HepG2 (cell line): ENCODE data around the gene DHRS1. TPM values are rescaled to one million over a fixed set of nuclear protein-coding genes. Genes with fewer than 3 reads are reported as not detected.
"Not testable (repeated sequence)": the region's sequence is repeated elsewhere in the genome, so short reads cannot be mapped to it uniquely, and the experiment has no call there.

Experiments
- ARID5B ChIP-seq: IDR thresholded peaks from 2 replicates; pipeline ENCODE4 v1.4.0; 2020; ENCODE audit warnings: mild to moderate bottlenecking, missing genetic modification reagents
- ATF2 ChIP-seq: sonication (generic); formaldehyde crosslinking; IDR thresholded peaks from 2 replicates; pipeline ENCODE4 v1.4.0; 2020; ENCODE audit warnings: missing genetic modification reagents
- ATF3 ChIP-seq: sonication (generic); formaldehyde crosslinking; IDR thresholded peaks from 2 replicates; pipeline ENCODE4 v1.4.0; 2020; ENCODE audit warnings: missing genetic modification reagents
- CEBPG ChIP-seq: IDR thresholded peaks from 2 replicates; pipeline ENCODE4 v1.6.1; 2016
- CREB1 ChIP-seq, 2 experiments: fragments of 450-650 bp in 1 of 2; IDR thresholded peaks; 2 replicates each; pipeline ENCODE4 v1.6.1; 2016 to 2017; ENCODE audit warnings: control low read depth in 1 of 2, mild to moderate bottlenecking in 1 of 2, missing compliant biosample characterization in 1 of 2, missing genetic modification characterization in 1 of 2
- CTCF ChIP-seq: sonication (generic); formaldehyde crosslinking; IDR thresholded peaks from 2 replicates; pipeline ENCODE4 v1.5.0; 2020; ENCODE audit warnings: mild to moderate bottlenecking, missing genetic modification reagents, moderate library complexity
- FOSL2 ChIP-seq: sonication (generic); formaldehyde crosslinking; IDR thresholded peaks from 2 replicates; pipeline ENCODE4 v1.4.0; 2020; ENCODE audit warnings: missing genetic modification reagents
- GATAD1 ChIP-seq: IDR thresholded peaks from 2 replicates; pipeline ENCODE4 v1.6.1; 2016; ENCODE audit warnings: missing genetic modification reagents, missing compliant biosample characterization
- GATAD2A ChIP-seq: IDR thresholded peaks from 2 replicates; pipeline ENCODE4 v1.6.1; 2016
- ISL2 ChIP-seq: sonication (generic); formaldehyde crosslinking; IDR thresholded peaks from 2 replicates; pipeline ENCODE4 v1.5.0; 2020; ENCODE audit warnings: missing genetic modification reagents
- KDM2A ChIP-seq: sonication (generic); formaldehyde crosslinking; IDR thresholded peaks from 2 replicates; pipeline ENCODE4 v1.4.0; 2020; ENCODE audit warnings: low read depth, missing genetic modification reagents, borderline replicate concordance
- NFKB2 ChIP-seq: sonication (generic); formaldehyde crosslinking; IDR thresholded peaks from 2 replicates; pipeline ENCODE4 v1.4.0; 2020; ENCODE audit warnings: missing genetic modification reagents, borderline replicate concordance
- RAD21 ChIP-seq: fragments of 450-650 bp; formaldehyde crosslinking; IDR thresholded peaks from 2 replicates; pipeline ENCODE4 v1.5.0; 2020; ENCODE audit warnings: mild to moderate bottlenecking
- SALL1 ChIP-seq: sonication (generic); formaldehyde crosslinking; IDR thresholded peaks from 2 replicates; pipeline ENCODE4 v1.8.0; 2022; ENCODE audit warnings: mild to moderate bottlenecking, missing genetic modification reagents
- SMC3 ChIP-seq: IDR thresholded peaks from 2 replicates; pipeline ENCODE4 v1.6.1; 2011; ENCODE audit warnings: low read length, improper control_type of control experiment
- STAG1 ChIP-seq: sonication (generic); formaldehyde crosslinking; IDR thresholded peaks from 2 replicates; pipeline ENCODE4 v1.4.0; 2020; ENCODE audit warnings: missing genetic modification reagents
- ZFY ChIP-seq: sonication (generic); formaldehyde crosslinking; IDR thresholded peaks from 2 replicates; pipeline ENCODE4 v1.4.0; 2020; ENCODE audit warnings: missing genetic modification reagents
- ZNF547 ChIP-seq: sonication (generic); formaldehyde crosslinking; IDR thresholded peaks from 2 replicates; pipeline ENCODE4 v1.5.1; 2020; ENCODE audit warnings: mild to moderate bottlenecking, missing genetic modification reagents
- ZNF687 ChIP-seq: sonication (generic); formaldehyde crosslinking; IDR thresholded peaks from 2 replicates; pipeline ENCODE4 v1.5.1; 2020; ENCODE audit warnings: mild to moderate bottlenecking, missing genetic modification reagents, moderate library complexity
- polyA plus RNA-seq, 8 experiments: library from polyadenylated mRNA; depleted of rRNA in 3 of 8; stranded (reverse) in 7 of 8; unstranded in 1 of 8; fragments of >200 nt; fragmentation: Illumina TruSeq in 4 of 8; extraction: Trizol in 4 of 8; gene quantifications; 2 replicates each; pipeline versions ENCODE4 v1.2.1 to v1.2.3, GENCODE V29; 2011 to 2016; ENCODE audit warnings: low read depth in 4 of 8, missing spikeins in 1 of 8, mixed read lengths in 1 of 8; ENCODE audit not compliant: insufficient read depth in 1 of 8
- total RNA-seq, 5 experiments: library from RNA; depleted of rRNA; stranded (reverse); fragments of >200 nt; fragmentation: Illumina TruSeq; extraction: Trizol; gene quantifications; 2 replicates each; pipeline ENCODE4 v1.2.3, GENCODE V29; 2016; ENCODE audit warnings: low read depth in 1 of 5

DHRS1 gene
- total and polyA plus RNA-seq, 2 of the 13 experiments (the other 11 are each of a cell fraction or from before 2014, with no cell fraction given) = 49.8 to 60.8 TPM

GRCh38 chr14:24327914-24328313 is 28.3 kb upstream of the DHRS1 start (continued):
- TF ChIP-seq ATF3 (CRISPR knock-in tag) = peak; percentile 38; the same call in 1 of the 2 replicates
- TF ChIP-seq NFKB2 = 0 out of 2 replicates have a peak, but pooled peaks have one; percentile 57
- TF ChIP-seq CEBPG (CRISPR knock-in tag) = 0 out of 2 replicates have a peak, but pooled peaks have one; percentile 6
- peak; percentile 14; the same call in 1 of the 2 replicates for TF ChIP-seq ZFY (CRISPR knock-in tag)
- TF ChIP-seq ATF2 (CRISPR knock-in tag) = peak; percentile 30; the same call in 1 of the 2 replicates
- peak; percentile 89 for TF ChIP-seq CTCF (CRISPR knock-in tag)
- 0 out of 2 replicates have a peak, but pooled peaks have one; percentile 64 for TF ChIP-seq ZNF547
- peak; percentile 90 for TF ChIP-seq KDM2A
- peak; percentile 33; the same call in 1 of the 2 replicates for TF ChIP-seq ARID5B (CRISPR knock-in tag)
- peak; percentile 21; the same call in 1 of the 2 replicates for TF ChIP-seq GATAD1 (CRISPR knock-in tag)
- peak; percentile 19; the same call in 1 of the 2 replicates for TF ChIP-seq SMC3
- peak; percentile 81 for TF ChIP-seq STAG1 (CRISPR knock-in tag)
- 0 out of 2 replicates have a peak, but pooled peaks have one; percentile 24 for TF ChIP-seq GATAD2A (CRISPR knock-in tag)
- peak; percentile 79 for TF ChIP-seq CREB1 (IDR thresholded peaks at IDR 0.05)
- TF ChIP-seq CREB1 (CRISPR knock-in tag; IDR thresholded peaks at IDR 0.05) = not testable (repeated sequence)
- 0 out of 2 replicates have a peak, but pooled peaks have one; percentile 21 for TF ChIP-seq ISL2 (CRISPR knock-in tag)
- TF ChIP-seq SALL1 = peak; percentile 38
- TF ChIP-seq ZNF687 = peak; percentile 39; the same call in 1 of the 2 replicates
- peak; percentile 68 for TF ChIP-seq RAD21 (CRISPR knock-in tag)
- TF ChIP-seq FOSL2 = peak; percentile 41
